Adrenal gland (tissue), 5 donors: ENCODE measurements around the gene NAAA.

Experiments
- POLR2A ChIP-seq, 2 donors: fragments of 450-650 bp; IDR thresholded peaks; one replicate each; pipeline ENCODE4 v1.6.1; 2017; ENCODE audit warnings: antibody characterized with exemption in 2 of 2, mild to moderate bottlenecking in 2 of 2, moderate library complexity in 1 of 2
- TF ChIP-seq, protein P1 (sequence below), 6 experiments: fragments of 450-650 bp in 4 of 6; fragments of 200-600 bp in 2 of 6; sonication (generic) in 1 of 6; IDR thresholded peaks; 1 replicate in 5 of 6; 2 replicates in 1 of 6; pipeline versions ENCODE4 v1.5.1 to v1.8.0; 2016 to 2021; ENCODE audit warnings: antibody characterized with exemption in 6 of 6, mild to moderate bottlenecking in 2 of 6, moderate library complexity in 1 of 6
- donor health status: DM: no; HTN: no; CAD: no.

DNA sequence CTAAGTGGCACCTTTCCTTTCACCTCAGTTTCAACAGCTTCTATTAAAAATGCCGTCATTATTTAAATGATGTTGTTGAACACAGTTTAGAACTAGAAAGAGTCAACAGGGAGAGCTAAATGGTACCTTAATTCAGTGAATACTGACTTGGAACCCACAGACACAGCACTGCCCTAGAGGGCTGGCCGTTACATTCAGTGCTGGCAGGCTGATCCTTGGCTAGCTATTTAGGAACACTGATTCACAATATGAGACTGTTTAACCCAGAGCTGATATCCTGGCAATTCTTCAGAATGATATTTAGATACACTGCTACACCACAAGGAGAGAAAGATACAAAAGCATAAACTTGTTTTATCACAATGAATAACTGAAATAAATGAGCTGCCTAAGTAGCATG lies 12.7 kb upstream of the NAAA start:
- TF ChIP-seq, protein P1, sequence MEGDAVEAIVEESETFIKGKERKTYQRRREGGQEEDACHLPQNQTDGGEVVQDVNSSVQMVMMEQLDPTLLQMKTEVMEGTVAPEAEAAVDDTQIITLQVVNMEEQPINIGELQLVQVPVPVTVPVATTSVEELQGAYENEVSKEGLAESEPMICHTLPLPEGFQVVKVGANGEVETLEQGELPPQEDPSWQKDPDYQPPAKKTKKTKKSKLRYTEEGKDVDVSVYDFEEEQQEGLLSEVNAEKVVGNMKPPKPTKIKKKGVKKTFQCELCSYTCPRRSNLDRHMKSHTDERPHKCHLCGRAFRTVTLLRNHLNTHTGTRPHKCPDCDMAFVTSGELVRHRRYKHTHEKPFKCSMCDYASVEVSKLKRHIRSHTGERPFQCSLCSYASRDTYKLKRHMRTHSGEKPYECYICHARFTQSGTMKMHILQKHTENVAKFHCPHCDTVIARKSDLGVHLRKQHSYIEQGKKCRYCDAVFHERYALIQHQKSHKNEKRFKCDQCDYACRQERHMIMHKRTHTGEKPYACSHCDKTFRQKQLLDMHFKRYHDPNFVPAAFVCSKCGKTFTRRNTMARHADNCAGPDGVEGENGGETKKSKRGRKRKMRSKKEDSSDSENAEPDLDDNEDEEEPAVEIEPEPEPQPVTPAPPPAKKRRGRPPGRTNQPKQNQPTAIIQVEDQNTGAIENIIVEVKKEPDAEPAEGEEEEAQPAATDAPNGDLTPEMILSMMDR (IDR thresholded peaks at IDR 0.05): no peak
- no peak for TF ChIP-seq POLR2A (IDR thresholded peaks at IDR 0.05)
